GM21526 (cell line): ENCODE results near the gene ALK.

Source experiments
- ATAC-seq: cut with Tn5 transposase; IDR thresholded peaks from one replicate; pipeline ENCODE4 v1.9.1; 2021; ENCODE audit warnings: moderate library complexity; ENCODE audit not compliant: unreplicated experiment, low FRiP score

ALK gene

GRCh38 chr2:29518010-29518409, 403.4 kb downstream of the ALK start:
- no peak for ATAC-seq

DNA sequence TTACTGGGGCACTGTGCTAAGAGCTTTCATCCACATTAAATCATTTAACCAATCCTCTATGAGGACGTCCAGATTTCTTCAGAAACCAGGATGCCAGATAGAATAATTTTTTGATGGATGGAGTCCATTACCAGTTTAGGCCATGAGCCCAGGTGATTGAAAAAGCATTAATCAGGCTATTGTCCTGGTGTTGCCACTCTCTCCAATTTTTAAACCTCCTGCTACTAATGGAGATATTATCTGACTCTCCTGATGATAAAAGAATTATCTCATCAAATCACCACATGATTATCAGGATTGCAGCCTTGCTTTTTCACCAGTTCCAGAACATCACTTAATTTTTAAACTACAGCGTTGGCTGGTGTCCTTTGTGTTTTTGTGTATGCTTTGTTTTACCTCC, 404.0 kb downstream of the ALK start:
- no peak for ATAC-seq

GRCh38 chr2:29516767-29517166, 404.6 kb downstream of the ALK start:
- no peak for ATAC-seq

DNA sequence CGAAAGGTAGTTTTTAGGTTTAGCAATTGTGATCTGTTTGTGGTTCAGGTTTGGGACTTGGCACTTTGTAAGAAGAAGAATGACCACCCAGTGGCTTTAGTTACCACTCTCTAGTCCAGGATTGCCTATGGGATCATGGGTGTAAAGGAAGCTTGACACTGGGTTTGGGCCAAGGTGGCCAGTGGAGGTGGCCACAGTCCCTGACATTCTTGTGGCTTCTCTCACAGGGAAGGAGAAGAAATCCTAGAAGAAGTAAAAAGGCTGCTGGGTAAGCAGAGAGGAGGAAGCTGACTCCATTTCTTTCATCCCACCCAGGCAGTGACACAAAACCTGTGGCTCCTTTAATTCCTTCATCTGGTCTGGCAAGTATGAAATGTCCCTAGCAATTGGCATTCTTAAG, 411.5 kb downstream of the ALK start:
- ATAC-seq = no peak

DNA sequence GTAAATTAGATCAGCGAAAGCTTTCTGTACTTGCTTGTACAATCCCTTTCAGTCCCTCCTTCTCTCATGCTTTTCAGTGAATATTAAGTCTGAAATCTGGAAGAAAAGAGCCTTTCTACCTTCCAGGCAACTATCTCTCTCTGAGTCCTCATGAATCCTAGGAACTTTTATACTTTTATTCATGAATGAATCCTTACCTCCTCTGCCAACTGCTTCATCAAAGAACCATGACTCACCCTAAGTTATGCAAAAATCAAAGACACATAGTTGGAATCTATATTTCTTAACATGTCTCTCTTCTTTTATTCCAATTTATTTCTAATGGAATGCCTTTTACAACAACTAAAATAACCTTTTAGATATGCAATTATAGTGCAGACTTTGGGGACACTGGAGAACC, 412.0 kb downstream of the ALK start:
- ATAC-seq = no peak

DNA sequence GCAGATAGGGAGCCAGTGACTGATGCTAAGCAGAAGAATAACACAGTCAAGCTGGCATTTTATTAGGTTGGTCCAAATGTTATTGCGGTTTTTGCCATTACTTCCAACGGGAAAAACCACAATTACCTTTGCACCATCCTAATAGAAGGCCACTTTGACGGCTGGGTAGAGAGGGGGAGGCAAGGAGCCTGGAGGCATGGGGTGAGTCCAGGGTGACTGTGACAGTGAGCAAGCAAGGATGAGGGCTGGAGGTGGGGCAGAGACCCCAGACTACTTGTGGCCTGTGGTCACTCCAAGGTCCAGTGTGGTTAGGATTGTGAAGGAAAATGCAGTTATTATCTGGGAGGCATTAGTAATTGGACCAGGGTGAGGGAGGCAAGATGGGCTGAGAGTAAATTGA, 416.6 kb downstream of the ALK start:
- no peak for ATAC-seq

DNA sequence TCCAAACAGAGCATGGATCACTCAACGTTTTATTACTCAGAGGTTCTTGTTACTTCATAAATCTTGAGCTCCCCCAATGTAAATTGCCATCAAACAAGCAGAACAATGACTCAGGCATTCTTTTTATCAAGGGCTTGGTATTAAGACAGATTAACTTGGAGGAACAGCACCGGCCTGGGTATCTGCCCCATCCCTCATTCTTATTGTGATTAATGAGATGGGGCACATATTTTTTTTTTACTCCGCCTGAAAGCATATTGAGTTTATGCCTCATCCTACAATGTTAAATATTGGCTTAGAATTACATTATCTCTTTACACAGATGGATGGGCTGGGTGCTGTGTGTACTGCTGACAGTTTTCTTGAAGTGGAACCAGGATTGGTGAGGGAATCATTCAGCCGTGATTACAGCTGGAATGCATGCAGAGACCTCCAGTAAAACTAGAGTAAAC, 418.9 kb downstream of the ALK start:
- no peak for ATAC-seq

- no peak for ATAC-seq
Measured at GRCh38 chr2:29497375-29497774, 424.0 kb downstream of the ALK start.

DNA sequence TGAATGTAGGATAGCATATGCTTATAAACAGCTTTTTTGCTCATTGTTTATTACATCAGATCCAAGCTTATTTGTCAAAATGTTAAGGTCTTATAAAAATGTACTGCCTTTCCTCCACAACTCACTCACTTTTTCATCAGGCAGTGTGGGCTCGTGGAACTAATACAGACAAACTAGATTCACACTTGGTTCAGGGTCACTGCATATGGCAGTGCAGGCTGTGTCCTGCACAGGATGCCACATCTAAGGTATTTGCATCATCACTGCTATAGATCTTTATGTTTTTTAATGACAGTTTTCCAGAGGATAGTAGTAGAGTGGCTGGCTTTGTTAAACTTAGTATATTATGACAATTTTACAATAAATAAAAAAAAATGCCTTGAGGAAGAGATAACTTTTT, 425.2 kb downstream of the ALK start:
- no peak for ATAC-seq

DNA sequence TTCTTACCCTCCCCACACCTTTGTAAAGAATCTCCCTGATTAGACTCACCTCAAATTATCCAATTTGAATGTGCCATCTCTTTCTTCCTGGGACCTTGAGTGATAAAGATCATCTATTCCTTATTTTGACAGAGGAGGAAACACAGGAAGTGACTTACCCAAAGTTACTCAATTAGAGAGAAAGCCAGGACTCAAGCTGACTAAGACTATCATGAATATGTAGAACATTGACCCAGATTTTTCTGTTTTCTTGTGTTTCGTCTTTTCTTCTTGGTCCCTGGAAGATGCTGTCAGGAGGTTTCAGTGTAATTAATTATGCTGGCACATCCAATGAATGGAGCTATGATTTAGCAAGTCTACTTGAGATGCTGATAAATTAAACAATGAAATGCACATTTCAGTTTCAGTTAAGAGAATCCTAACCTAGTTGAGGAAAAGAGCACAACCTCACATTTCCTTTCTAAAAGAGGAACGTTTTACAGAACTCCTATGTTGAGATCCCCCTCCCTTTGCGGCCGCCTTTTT, 425.8 kb downstream of the ALK start:
- no peak for ATAC-seq

- ATAC-seq = no peak
Measured at GRCh38 chr2:29495068-29495467, 426.3 kb downstream of the ALK start.

GRCh38 chr2:29492701-29493100, 428.7 kb downstream of the ALK start:
- no peak for ATAC-seq

- no peak for ATAC-seq
Measured at GRCh38 chr2:29490045-29490444, 431.3 kb downstream of the ALK start.

- no peak for ATAC-seq
Measured at GRCh38 chr2:29489568-29489967, 431.8 kb downstream of the ALK start.

DNA sequence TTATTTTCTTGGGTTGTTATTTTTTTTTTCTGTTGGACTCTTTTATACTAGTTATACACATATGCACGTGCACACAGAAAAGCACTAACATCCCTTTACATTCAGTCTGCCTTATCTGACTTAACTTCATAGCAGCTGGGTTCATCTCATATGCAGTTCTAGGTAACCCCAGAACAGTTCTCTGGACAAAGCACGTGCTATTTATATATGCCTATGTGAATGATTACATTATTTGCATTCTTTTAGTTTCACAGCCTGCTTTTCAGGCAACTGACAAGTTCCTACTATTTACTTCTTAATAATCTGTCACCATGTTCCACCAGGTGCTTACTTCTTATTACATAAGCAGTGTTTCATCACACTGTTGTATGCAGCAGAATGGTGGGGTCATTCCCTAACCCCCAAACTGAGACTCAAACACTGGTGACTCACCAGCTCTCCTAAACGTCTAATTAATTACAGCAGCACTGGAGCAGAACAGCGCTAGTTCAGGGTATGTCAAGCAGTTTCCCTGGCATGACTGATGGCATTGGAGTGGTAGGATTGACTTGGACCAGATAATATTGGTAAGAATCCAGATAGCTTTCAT, 433.3 kb downstream of the ALK start:
- no peak for ATAC-seq

GRCh38 chr2:29485631-29486030, 435.8 kb downstream of the ALK start:
- no peak for ATAC-seq

GRCh38 chr2:29485117-29485516, 436.3 kb downstream of the ALK start:
- no peak for ATAC-seq

DNA sequence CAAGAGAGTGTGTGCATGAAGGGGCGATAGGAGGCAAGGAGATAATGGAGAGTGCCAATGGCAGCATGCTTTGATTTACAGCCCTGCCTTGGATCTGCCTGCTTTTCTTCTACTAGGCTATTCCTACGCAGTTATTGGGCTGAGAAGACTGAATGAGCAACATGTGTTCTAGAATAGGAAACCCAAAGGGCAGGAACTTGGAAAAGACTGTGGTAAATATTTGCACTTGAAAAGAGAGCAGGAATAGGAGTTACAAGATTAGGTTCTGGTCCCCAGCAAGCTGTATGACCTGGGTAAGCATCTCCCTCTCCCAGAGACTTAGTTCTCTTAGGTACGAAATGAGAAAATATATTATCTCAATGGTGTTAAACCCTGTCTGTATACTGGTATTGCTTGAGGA, 438.5 kb downstream of the ALK start:
- ATAC-seq = no peak

- no peak for ATAC-seq
Measured at GRCh38 chr2:29482348-29482747, 439.0 kb downstream of the ALK start.

- ATAC-seq = no peak
Measured at GRCh38 chr2:29481313-29481712, 440.1 kb downstream of the ALK start.

DNA sequence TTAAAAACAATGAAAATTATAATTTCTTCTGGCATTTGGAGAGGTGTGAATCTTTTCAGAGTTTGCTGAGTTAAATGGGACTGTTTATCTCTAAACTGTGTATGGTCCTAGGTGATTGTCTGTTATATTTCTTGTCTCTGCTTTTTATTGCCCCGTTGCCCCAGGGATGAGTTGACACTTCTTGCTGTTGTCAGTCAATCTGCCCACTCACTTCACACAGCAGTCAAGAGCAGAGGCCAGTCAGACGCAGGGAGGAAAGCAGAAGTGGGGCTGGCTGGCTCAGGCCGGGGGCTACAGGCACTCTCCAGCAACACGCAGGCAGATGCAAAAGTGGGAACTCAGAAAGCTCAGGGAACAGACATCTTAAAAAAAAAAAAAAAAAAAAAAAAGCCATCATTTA, 441.0 kb downstream of the ALK start:
- ATAC-seq = no peak

GRCh38 chr2:29479401-29479800, 442.0 kb downstream of the ALK start:
- ATAC-seq = no peak

- no peak for ATAC-seq
Measured at GRCh38 chr2:29478641-29479040, 442.7 kb downstream of the ALK start.
